T-cell (primary cell): ENCODE results near the gene ZNF615. TPM values are rescaled to one million over a fixed set of nuclear protein-coding genes. Genes with fewer than 3 reads are reported as not detected.
"Not testable (repeated sequence)": the region's sequence is repeated elsewhere in the genome, so short reads cannot be mapped to it uniquely, and the experiment has no call there.

Source experiments
- ATAC-seq, 4 experiments: fragments of 200-7000 bp in 3 of 4; fragments of 150-1000 bp in 1 of 4; cut with Tn5 transposase; replicated peaks in 1 of 4; 1 replicate in 3 of 4; 2 replicates in 1 of 4; pipeline ENCODE4 v1.10.0; 2021; ENCODE audit warnings: moderate library complexity in 3 of 4, mild to moderate bottlenecking in 2 of 4, moderate number of reproducible peaks in 1 of 4
- CTCF ChIA-PET, 2 donors: fragments of 300-600 bp; sonication (Branson Sonifier 250); formaldehyde crosslinking; loops; one replicate each; lab custom pipeline; 2022; ENCODE audit warnings: antibody characterized with exemption in 2 of 2; lab: Charles Lee
- POLR2A ChIA-PET, 2 donors: fragments of 300-600 bp; sonication (Branson Sonifier 250); formaldehyde crosslinking; loops; one replicate each; lab custom pipeline; 2022; ENCODE audit warnings: antibody characterized with exemption in 2 of 2; lab: Charles Lee
- DNase-seq, 35 experiments: peaks; one replicate each; pipeline versions ENCODE4 v3.0.0 to v3.0.0-alpha.2; 2013 to 2023
- H3K27ac ChIP-seq: one replicate; pipeline ENCODE4 v1.5.1; 2013; ENCODE audit warnings: low read length
- H3K27me3 ChIP-seq, 2 experiments: replicated peaks in 1 of 2; 1 replicate in 1 of 2; 2 replicates in 1 of 2; pipeline versions ENCODE4 v1.6.1 to v1.7.0; 2013; ENCODE audit warnings: low read length in 1 of 2, mixed read lengths in 1 of 2; ENCODE audit not compliant: control insufficient read depth in 2 of 2, insufficient read depth in 2 of 2; ENCODE audit errors: extremely low read depth in 1 of 2
- H3K36me3 ChIP-seq, 2 donors: 1 replicate in 1 of 2; 2 replicates in 1 of 2; pipeline versions ENCODE4 v1.6.1 to v1.7.0; 2013; ENCODE audit warnings: low read length in 1 of 2; ENCODE audit not compliant: control insufficient read depth in 2 of 2, insufficient read depth in 1 of 2; ENCODE audit errors: extremely low read depth in 1 of 2
- H3K4me1 ChIP-seq, 2 experiments: 1 replicate in 1 of 2; 2 replicates in 1 of 2; pipeline versions ENCODE4 v1.6.1 to v1.7.0; 2013; ENCODE audit warnings: low read length in 2 of 2, mixed read lengths in 1 of 2; ENCODE audit not compliant: insufficient read depth in 2 of 2, control insufficient read depth in 1 of 2; ENCODE audit errors: extremely low read depth in 1 of 2
- H3K4me3 ChIP-seq, 2 donors: 1 replicate in 1 of 2; 2 replicates in 1 of 2; pipeline versions ENCODE4 v1.5.1 to v1.7.0; 2013; ENCODE audit warnings: mild to moderate bottlenecking in 2 of 2, low read length in 1 of 2, moderate library complexity in 1 of 2; ENCODE audit not compliant: control insufficient read depth in 1 of 2; ENCODE audit errors: extremely low read depth in 1 of 2
- H3K9me3 ChIP-seq: 2 replicates; pipeline ENCODE4 v1.7.0; 2013
- H3K27ac Mint-ChIP-seq, 2 donors: one replicate each; pipeline ENCODE4 v1.8.0; 2020 to 2021; ENCODE audit warnings: mild to moderate bottlenecking in 2 of 2, mixed read lengths in 2 of 2
- H3K27me3 Mint-ChIP-seq, 2 donors: one replicate each; pipeline ENCODE4 v1.8.0; 2021 to 2022; ENCODE audit warnings: mixed read lengths in 2 of 2
- H3K36me3 Mint-ChIP-seq: one replicate; pipeline ENCODE4 v1.8.0; 2021; ENCODE audit warnings: mixed read lengths
- H3K4me1 Mint-ChIP-seq, 3 donors: one replicate each; pipeline ENCODE4 v1.8.0; 2020 to 2022; ENCODE audit warnings: mixed read lengths in 3 of 3, mild to moderate bottlenecking in 1 of 3
- H3K4me3 Mint-ChIP-seq, 3 donors: one replicate each; pipeline ENCODE4 v1.8.0; 2020 to 2022; ENCODE audit warnings: mild to moderate bottlenecking in 3 of 3, mixed read lengths in 3 of 3, moderate library complexity in 3 of 3
- H3K9me3 Mint-ChIP-seq, 3 donors: one replicate each; pipeline ENCODE4 v1.8.0; 2020 to 2022; ENCODE audit warnings: mixed read lengths in 3 of 3
- WGBS: methylation state at CpG from one replicate; pipeline ENCODE4 v1.1.5; 2013; ENCODE audit warnings: missing lambda C conversion rate; ENCODE audit not compliant: insufficient coverage; 5-methylcytosine and 5-hydroxymethylcytosine counted together
- total RNA-seq, 35 experiments: library from RNA in 6 of 35; stranded (reverse) in 6 of 35; fragments of 120-200 nt in 1 of 35; gene quantifications; one replicate each; pipeline versions ENCODE4 v1.2.1 to v1.2.4 and lab custom pipeline; 2013 to 2026

The ZNF615 gene
- total RNA-seq, 5 donors from 2014 or later (not counting 1 experiment from before 2014, with no cell fraction given), result 12.3 to 18.9 (median 16.9) TPM

GRCh38 chr19:51976852-51977251 is 31.2 kb downstream of the ZNF615 start:
- Mint-ChIP-seq H3K27ac (no peak overlapping the region), H3K4me3 (no peak overlapping the region), H3K36me3 (peaks cover 96% of the 10 kb centered on the region), H3K9me3 (peaks cover 12 to 74% (median 62%) of the 10 kb centered on the region in 3 donors), H3K27me3 (no peaks in the 10 kb centered on the region), H3K4me1 (peaks cover 0 to 2% (median 2%) of the 10 kb centered on the region in 3 donors)
- Histone ChIP-seq H3K27me3 (no peaks in the 10 kb centered on the region), H3K4me3 (no peak overlapping the region), H3K4me1 (no peaks in the 10 kb centered on the region), H3K27ac (no peak overlapping the region), H3K9me3 (peaks cover 22% of the 10 kb centered on the region), H3K36me3 (peaks cover 11 to 42% of the 10 kb centered on the region in 2 donors)
- CTCF ChIA-PET, result no interaction called here
- DNase-seq, result no peak
- POLR2A ChIA-PET, result no interaction called here
- no peak for ATAC-seq
- WGBS, result no CpG with 5 or more reads among the region's 3 CpGs

- H3K27ac ChIP-seq, CTCF ChIA-PET, ATAC-seq, H3K4me1 ChIP-seq, H3K27me3 ChIP-seq, H3K4me3 Mint-ChIP-seq, DNase-seq, H3K4me1 Mint-ChIP-seq, H3K27me3 Mint-ChIP-seq, H3K27ac Mint-ChIP-seq: not testable (repeated sequence)
- peak overlapping the region in 1 of 2 donors; percentile 8 for H3K4me3 ChIP-seq
- peaks cover 11 to 74% (median 67%) of the 10 kb centered on the region in 3 donors for H3K9me3 Mint-ChIP-seq
- peaks cover 25% of the 10 kb centered on the region for H3K9me3 ChIP-seq
- H3K36me3 ChIP-seq, result peaks cover 18 to 48% of the 10 kb centered on the region in 2 donors
- peaks cover 96% of the 10 kb centered on the region for H3K36me3 Mint-ChIP-seq
- 98% methylated on average over 8 of the region's 17 CpGs for WGBS
- POLR2A ChIA-PET, result interaction anchor here in 1 of 2 donors (0.6 kb wide), 1 partner anchor 77 kb away, joined by 3 read pairs; no protein-coding TSS in a partner anchor
Observed at GRCh38 chr19:51975787-51976186, 32.2 kb downstream of the ZNF615 start.

DNA sequence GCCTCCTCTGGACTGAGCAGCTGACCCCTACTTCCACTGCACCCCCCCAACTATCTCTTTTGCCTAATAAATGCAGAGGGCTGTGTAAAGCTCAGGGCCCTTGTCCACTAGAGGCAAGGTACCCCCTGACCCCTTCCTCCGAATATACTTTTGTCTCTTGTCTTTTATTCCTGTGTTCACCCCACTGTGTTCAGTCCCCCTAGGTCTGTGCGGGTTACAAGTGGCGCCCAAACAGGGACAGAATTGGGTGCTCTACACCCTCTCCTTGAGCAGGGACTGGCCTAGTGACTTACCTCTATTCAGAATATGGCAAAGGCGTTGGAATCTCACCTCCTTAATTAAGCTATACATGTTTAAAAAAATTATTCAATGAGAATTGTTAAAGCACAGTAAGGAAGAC is 36.4 kb downstream of the ZNF615 start:
- H3K27me3 ChIP-seq, result no peaks in the 10 kb centered on the region
- H3K9me3 ChIP-seq, result peaks cover 48% of the 10 kb centered on the region
- WGBS, result 100% methylated on average over 3 of the region's 4 CpGs
- H3K4me1 ChIP-seq, result no peaks in the 10 kb centered on the region
- H3K4me3 ChIP-seq, result peak overlapping the region in 1 of 2 donors; percentile 54
- peaks cover 88% of the 10 kb centered on the region for H3K36me3 Mint-ChIP-seq
- ChIA-PET CTCF (no interaction called here), POLR2A (no interaction called here)
- H3K27ac Mint-ChIP-seq, result no peak overlapping the region
- peak in 8 of 35 experiments; percentile 3 to 42 (median 11) for DNase-seq
- H3K36me3 ChIP-seq, result peaks cover 37 to 73% of the 10 kb centered on the region in 2 donors
- no peak for ATAC-seq
- no peak overlapping the region for H3K4me3 Mint-ChIP-seq
- H3K27ac ChIP-seq, result no peak overlapping the region
- no peaks in the 10 kb centered on the region for H3K4me1 Mint-ChIP-seq
- H3K9me3 Mint-ChIP-seq, result peaks cover 24 to 60% (median 50%) of the 10 kb centered on the region in 3 donors
- no peaks in the 10 kb centered on the region for H3K27me3 Mint-ChIP-seq

- no peak overlapping the region for H3K4me3 Mint-ChIP-seq
- ATAC-seq (no peak), DNase-seq (no peak)
- H3K27ac Mint-ChIP-seq, result no peak overlapping the region
- POLR2A ChIA-PET, result no interaction called here
- H3K9me3 Mint-ChIP-seq, result peaks cover 24 to 57% (median 47%) of the 10 kb centered on the region in 3 donors
- no peaks in the 10 kb centered on the region for H3K4me1 Mint-ChIP-seq
- H3K36me3 Mint-ChIP-seq, result peaks cover 88% of the 10 kb centered on the region
- Histone ChIP-seq H3K27me3 (no peaks in the 10 kb centered on the region), H3K4me3 (no peak overlapping the region), H3K36me3 (peaks cover 39 to 82% of the 10 kb centered on the region in 2 donors), H3K9me3 (peaks cover 49% of the 10 kb centered on the region), H3K27ac (no peak overlapping the region), H3K4me1 (no peaks in the 10 kb centered on the region)
- 100% methylated on average over 1 of the region's 1 CpG for WGBS
- no peaks in the 10 kb centered on the region for H3K27me3 Mint-ChIP-seq
- CTCF ChIA-PET, result no interaction called here
Observed at GRCh38 chr19:51970718-51971117, 37.3 kb downstream of the ZNF615 start.

DNA sequence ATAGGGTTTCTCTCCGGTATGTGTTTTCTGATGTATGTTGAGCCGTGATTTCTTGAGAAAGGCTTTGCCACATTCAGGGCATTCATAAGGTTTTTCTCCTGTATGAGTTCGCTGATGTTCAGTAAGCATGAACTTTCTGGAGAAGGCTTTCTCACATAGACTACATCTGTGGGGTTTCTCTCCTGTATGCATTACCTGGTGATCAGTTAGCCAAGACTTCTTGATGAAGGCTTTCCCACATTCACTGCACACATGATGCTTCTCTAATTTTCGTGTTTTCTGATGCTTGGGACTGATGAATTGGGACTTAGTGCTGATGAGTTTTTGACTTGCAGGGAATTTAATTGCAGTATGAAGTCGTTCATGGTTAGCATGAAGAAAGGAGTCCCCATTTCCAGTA is 42.4 kb downstream of the ZNF615 start:
- ChIA-PET POLR2A (no interaction called here), CTCF (no interaction called here)
- no peak overlapping the region for H3K27ac ChIP-seq
- H3K4me3 ChIP-seq, result no peak overlapping the region
- peaks cover 37% of the 10 kb centered on the region for H3K9me3 ChIP-seq
- no peaks in the 10 kb centered on the region for H3K27me3 ChIP-seq
- H3K4me1 ChIP-seq, result no peaks in the 10 kb centered on the region
- Mint-ChIP-seq H3K27ac (no peak overlapping the region), H3K4me3 (no peak overlapping the region), H3K9me3 (peaks cover 32 to 70% (median 50%) of the 10 kb centered on the region in 3 donors), H3K36me3 (peaks cover 80% of the 10 kb centered on the region), H3K27me3 (no peaks in the 10 kb centered on the region), H3K4me1 (no peaks in the 10 kb centered on the region)
- ATAC-seq (no peak), DNase-seq (no peak)
- WGBS, result no CpG with 5 or more reads among the region's 5 CpGs
- peaks cover 21 to 54% of the 10 kb centered on the region in 2 donors for H3K36me3 ChIP-seq

DNA sequence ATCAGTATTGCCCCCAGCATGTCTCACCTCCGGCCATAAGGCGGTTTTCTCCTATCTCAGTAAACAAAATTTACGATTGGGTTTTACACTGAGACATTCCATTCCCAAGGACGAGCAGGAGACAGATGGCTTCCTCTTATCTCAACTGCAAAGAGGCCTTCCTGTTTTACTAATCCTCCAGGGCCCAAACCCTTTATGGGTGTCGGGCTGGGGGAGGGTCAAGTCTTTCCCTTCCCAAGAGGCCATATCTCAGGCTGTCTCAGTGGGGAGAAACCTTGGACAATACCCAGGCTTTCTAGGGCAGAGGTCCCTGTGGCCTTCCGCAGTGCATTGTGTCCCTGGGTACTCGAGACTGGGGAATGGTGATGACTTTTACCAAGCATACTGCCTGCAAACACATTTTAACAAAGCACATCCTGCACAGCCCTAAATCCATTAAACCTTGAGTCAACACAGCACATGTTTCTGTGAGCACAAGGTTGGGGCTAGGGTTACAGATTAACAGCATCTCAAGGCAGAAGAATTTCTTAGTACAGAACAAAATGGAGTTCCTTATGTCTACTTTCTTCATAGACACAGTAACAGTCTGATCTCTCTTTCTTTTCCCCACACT is 47.3 kb downstream of the ZNF615 start:
- H3K4me3 Mint-ChIP-seq, H3K4me1 ChIP-seq, H3K27me3 ChIP-seq, H3K4me1 Mint-ChIP-seq, H3K27ac ChIP-seq, H3K27me3 Mint-ChIP-seq, CTCF ChIA-PET, DNase-seq, ATAC-seq, H3K27ac Mint-ChIP-seq, H3K4me3 ChIP-seq, POLR2A ChIA-PET: not testable (repeated sequence)
- H3K36me3 ChIP-seq, result peaks cover 0 to 11% of the 10 kb centered on the region in 2 donors
- Mint-ChIP-seq H3K9me3 (peaks cover 43 to 84% (median 66%) of the 10 kb centered on the region in 3 donors), H3K36me3 (peaks cover 63% of the 10 kb centered on the region)
- peaks cover 11% of the 10 kb centered on the region for H3K9me3 ChIP-seq
- WGBS, result 100% methylated on average over 2 of the region's 7 CpGs
